HCT116 (cell line): ENCODE data around the gene LEAP2. TPM values are rescaled to one million over a fixed set of nuclear protein-coding genes. Genes with fewer than 3 reads are reported as not detected.

Source experiments
- ATAC-seq: fragments of 200-7000 bp; cut with Tn5 transposase; 2 replicates; pipeline ENCODE4 v1.9.1; 2020; ENCODE audit warnings: mild to moderate bottlenecking, moderate library complexity
- BruUV-seq: library from RNA; stranded (reverse); fragments of 400-500 nt; replicated peaks from 2 replicates; lab custom pipeline; 2021; lab: Mats Ljungman, UMichigan
- CTCF ChIA-PET: fragments of 300-600 bp; sonication (Branson Sonifier 250); formaldehyde crosslinking; loops from one replicate; lab custom pipeline; 2021; ENCODE audit warnings: antibody characterized with exemption; lab: Charles Lee
- POLR2A ChIA-PET: fragments of 300-600, 350-600 bp; sonication (Branson Sonifier 250); formaldehyde crosslinking; loops from one replicate; lab custom pipeline; 2021; ENCODE audit warnings: antibody characterized with exemption; lab: Charles Lee
- RAD21 ChIA-PET, 2 experiments: fragments of 300-600 bp; sonication (Branson Sonifier 250); formaldehyde crosslinking; loops; one replicate each; lab custom pipeline; 2023; ENCODE audit warnings: low total read pairs in 2 of 2; ENCODE audit not compliant: uncharacterized antibody in 2 of 2, unreplicated experiment in 2 of 2, low non-redundant PET in 1 of 2; lab: Charles Lee
- DNase-seq: peaks from one replicate; pipeline ENCODE4 v3.0.0-alpha.2; 2010; ENCODE audit warnings: low read depth, low spot score
- H2AFZ ChIP-seq: fragments of 200-600 bp; shearing (Covaris generic), sonication (generic); 2 replicates; pipeline ENCODE4 v1.6.1; 2017; ENCODE audit warnings: low read depth, mixed run types, mixed read lengths, antibody characterized with exemption, low read length; ENCODE audit not compliant: poor library complexity, severe bottlenecking
- H3K27ac ChIP-seq: 2 replicates; pipeline ENCODE4 v1.5.1; 2012; ENCODE audit warnings: low read depth, low read length
- H3K27me3 ChIP-seq: fragments of 200-600 bp; sonication (generic); 2 replicates; pipeline ENCODE4 v1.6.1; 2016; ENCODE audit warnings: mixed run types, low read length, mixed read lengths; ENCODE audit not compliant: insufficient read depth
- H3K36me3 ChIP-seq, 2 experiments: fragments of 200-500 bp in 1 of 2; fragments of 200-600 bp in 1 of 2; sonication (Bioruptor generic) in 1 of 2; sonication (generic) in 1 of 2; 2 replicates each; pipeline versions ENCODE4 v1.5.1 to v1.6.1; 2014 to 2016; ENCODE audit warnings: low read length in 2 of 2, inconsistent platforms in 1 of 2, mixed read lengths in 1 of 2, mixed run types in 1 of 2; ENCODE audit not compliant: insufficient read depth in 2 of 2, control insufficient read depth in 1 of 2
- H3K4me1 ChIP-seq, 2 experiments: fragments of 200-600 bp in 1 of 2; sonication (generic) in 1 of 2; 2 replicates each; pipeline versions ENCODE4 v1.5.1 to v1.6.1; 2012 to 2017; ENCODE audit warnings: low read length in 2 of 2, inconsistent platforms in 1 of 2, mild to moderate bottlenecking in 1 of 2, mixed read lengths in 1 of 2, mixed run types in 1 of 2, moderate library complexity in 1 of 2; ENCODE audit not compliant: insufficient read depth in 2 of 2, control insufficient read depth in 1 of 2
- H3K4me2 ChIP-seq: fragments of 200-600 bp; sonication (generic); 2 replicates; pipeline ENCODE4 v1.6.1; 2017; ENCODE audit warnings: mixed run types, low read length, mixed read lengths
- H3K4me3 ChIP-seq, 2 experiments: fragments of 200-600 bp in 1 of 2; sonication (generic) in 1 of 2; replicated peaks in 1 of 2; 2 replicates each; pipeline ENCODE4 v1.5.1; 2011 to 2016; ENCODE audit warnings: low read length in 2 of 2, control low read depth in 1 of 2, low read depth in 1 of 2, mild to moderate bottlenecking in 1 of 2, mixed read lengths in 1 of 2, mixed run types in 1 of 2
- H3K79me2 ChIP-seq: fragments of 200-600 bp; sonication (generic); 2 replicates; pipeline ENCODE4 v1.6.1; 2017; ENCODE audit warnings: mild to moderate bottlenecking, mixed run types, low read length, moderate library complexity, mixed read lengths; ENCODE audit not compliant: insufficient read depth
- H3K9ac ChIP-seq: fragments of 200-600 bp; sonication (generic); 2 replicates; pipeline ENCODE4 v1.6.1; 2016; ENCODE audit warnings: low read length, mixed read lengths
- H3K9me2 ChIP-seq: fragments of 200-600 bp; sonication (generic), shearing (Covaris generic); 2 replicates; pipeline ENCODE4 v1.6.1; 2017; ENCODE audit warnings: mixed run types, mild to moderate bottlenecking, moderate library complexity; ENCODE audit not compliant: insufficient read depth
- H3K9me3 ChIP-seq, 2 experiments: fragments of 200-500 bp in 1 of 2; fragments of 200-600 bp in 1 of 2; sonication (Bioruptor generic) in 1 of 2; sonication (generic) in 1 of 2; 2 replicates each; pipeline ENCODE4 v1.6.1; 2014 to 2017; ENCODE audit warnings: low read length in 2 of 2, mixed read lengths in 2 of 2, inconsistent platforms in 1 of 2, low read depth in 1 of 2, mild to moderate bottlenecking in 1 of 2, mixed run types in 1 of 2, moderate library complexity in 1 of 2; ENCODE audit not compliant: control insufficient read depth in 1 of 2, insufficient read depth in 1 of 2
- H4K20me1 ChIP-seq: fragments of 200-600 bp; sonication (generic), shearing (Covaris generic); 2 replicates; pipeline ENCODE4 v1.6.1; 2017; ENCODE audit warnings: mixed run types, mild to moderate bottlenecking, moderate library complexity; ENCODE audit not compliant: insufficient read depth
- CEBPB ChIP-seq: IDR thresholded peaks from 2 replicates; pipeline ENCODE4 v1.6.1; 2012; ENCODE audit warnings: low read depth
- EZH2 ChIP-seq: fragments of 200-600 bp; sonication (generic); IDR thresholded peaks from 2 replicates; pipeline ENCODE4 v1.6.1; 2017; ENCODE audit warnings: antibody characterized with exemption, mixed run types
- JUND ChIP-seq: IDR thresholded peaks from 2 replicates; pipeline ENCODE4 v1.6.1; 2012
- POLR2A ChIP-seq: IDR thresholded peaks from 2 replicates; pipeline ENCODE4 v1.7.0; 2011; ENCODE audit warnings: borderline replicate concordance; ENCODE audit not compliant: insufficient read depth, insufficient read length; ENCODE audit errors: extremely low read depth
- POLR2AphosphoS5 ChIP-seq: IDR thresholded peaks from 2 replicates; pipeline ENCODE4 v1.6.1; 2011; ENCODE audit warnings: mild to moderate bottlenecking, low read depth, low read length, moderate library complexity
- RAD21 ChIP-seq: IDR thresholded peaks from 2 replicates; pipeline ENCODE4 v1.6.1; 2012; ENCODE audit warnings: low read depth, mild to moderate bottlenecking
- SIN3A ChIP-seq: IDR thresholded peaks from 2 replicates; pipeline ENCODE4 v1.6.1; 2012; ENCODE audit warnings: low read depth
- SP1 ChIP-seq: IDR thresholded peaks from 2 replicates; pipeline ENCODE4 v1.6.1; 2012; ENCODE audit warnings: low read depth
- YY1 ChIP-seq: IDR thresholded peaks from 2 replicates; pipeline ENCODE4 v1.6.1; 2011; ENCODE audit warnings: low read length, low read depth, moderate library complexity, mild to moderate bottlenecking; ENCODE audit not compliant: insufficient replicate concordance; ENCODE audit errors: extremely low read depth
- intact Hi-C: fragments of 100-400 bp; cut with micrococcal nuclease; formaldehyde crosslinking; loops from 2 replicates; pipeline ENCODE4 v1.10.0; 2022
- total RNA-seq: library from RNA; stranded (reverse); gene quantifications from one replicate; pipeline ENCODE4 v1.2.1, GENCODE V29; 2021; ENCODE audit not compliant: unreplicated experiment
- TF ChIP-seq, protein P1 (sequence below): IDR thresholded peaks from 2 replicates; pipeline ENCODE4 v1.6.1; 2012; ENCODE audit warnings: low read depth
- TF ChIP-seq, protein P2 (sequence below): IDR thresholded peaks from 2 replicates; pipeline ENCODE4 v1.6.1; 2012
- TF ChIP-seq, protein P3 (sequence below), 3 experiments: fragments of 200-600 bp in 1 of 3; sonication (generic) in 1 of 3; IDR thresholded peaks in 2 of 3; conservative IDR thresholded peaks in 1 of 3; 2 replicates each; pipeline ENCODE4 v1.5.1; 2012 to 2017; ENCODE audit warnings: low read depth in 2 of 3, low read length in 2 of 3, antibody characterized with exemption in 1 of 3, borderline replicate concordance in 1 of 3, control low read depth in 1 of 3, mild to moderate bottlenecking in 1 of 3, mixed read lengths in 1 of 3, mixed run types in 1 of 3, moderate library complexity in 1 of 3; ENCODE audit not compliant: insufficient read depth in 1 of 3
- TF ChIP-seq, protein P4 (sequence below): IDR thresholded peaks from 2 replicates; pipeline ENCODE4 v1.6.1; 2011; ENCODE audit warnings: mild to moderate bottlenecking, low read length, moderate library complexity; ENCODE audit not compliant: insufficient replicate concordance; ENCODE audit errors: extremely low read depth
- TF ChIP-seq, protein P5 (sequence below): IDR thresholded peaks from 2 replicates; pipeline ENCODE4 v1.6.1; 2012

LEAP2 gene
- total RNA-seq, 1 experiment from 2014 or later: 1.2 TPM

DNA sequence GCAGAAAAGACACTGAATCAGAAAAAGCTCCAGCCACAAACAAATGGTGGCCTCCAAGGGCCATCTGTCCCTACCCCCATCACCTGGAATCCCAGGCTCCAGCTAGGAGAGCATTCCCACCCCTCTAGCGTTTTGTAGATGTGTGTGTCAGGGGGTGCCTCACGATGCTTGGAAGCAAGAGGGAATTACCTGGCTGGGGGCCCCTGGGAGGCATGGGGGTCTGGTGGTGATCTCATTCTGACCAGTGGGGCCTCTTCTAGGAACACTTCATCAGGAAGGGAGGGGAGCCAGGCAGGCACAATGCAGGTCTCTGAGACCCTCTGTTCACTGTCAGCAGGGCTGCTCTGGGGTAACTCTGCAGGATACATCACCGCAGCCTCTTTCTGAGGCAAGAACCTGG is 49.0 kb upstream of the LEAP2 start (continued):
- TF ChIP-seq, protein P1, sequence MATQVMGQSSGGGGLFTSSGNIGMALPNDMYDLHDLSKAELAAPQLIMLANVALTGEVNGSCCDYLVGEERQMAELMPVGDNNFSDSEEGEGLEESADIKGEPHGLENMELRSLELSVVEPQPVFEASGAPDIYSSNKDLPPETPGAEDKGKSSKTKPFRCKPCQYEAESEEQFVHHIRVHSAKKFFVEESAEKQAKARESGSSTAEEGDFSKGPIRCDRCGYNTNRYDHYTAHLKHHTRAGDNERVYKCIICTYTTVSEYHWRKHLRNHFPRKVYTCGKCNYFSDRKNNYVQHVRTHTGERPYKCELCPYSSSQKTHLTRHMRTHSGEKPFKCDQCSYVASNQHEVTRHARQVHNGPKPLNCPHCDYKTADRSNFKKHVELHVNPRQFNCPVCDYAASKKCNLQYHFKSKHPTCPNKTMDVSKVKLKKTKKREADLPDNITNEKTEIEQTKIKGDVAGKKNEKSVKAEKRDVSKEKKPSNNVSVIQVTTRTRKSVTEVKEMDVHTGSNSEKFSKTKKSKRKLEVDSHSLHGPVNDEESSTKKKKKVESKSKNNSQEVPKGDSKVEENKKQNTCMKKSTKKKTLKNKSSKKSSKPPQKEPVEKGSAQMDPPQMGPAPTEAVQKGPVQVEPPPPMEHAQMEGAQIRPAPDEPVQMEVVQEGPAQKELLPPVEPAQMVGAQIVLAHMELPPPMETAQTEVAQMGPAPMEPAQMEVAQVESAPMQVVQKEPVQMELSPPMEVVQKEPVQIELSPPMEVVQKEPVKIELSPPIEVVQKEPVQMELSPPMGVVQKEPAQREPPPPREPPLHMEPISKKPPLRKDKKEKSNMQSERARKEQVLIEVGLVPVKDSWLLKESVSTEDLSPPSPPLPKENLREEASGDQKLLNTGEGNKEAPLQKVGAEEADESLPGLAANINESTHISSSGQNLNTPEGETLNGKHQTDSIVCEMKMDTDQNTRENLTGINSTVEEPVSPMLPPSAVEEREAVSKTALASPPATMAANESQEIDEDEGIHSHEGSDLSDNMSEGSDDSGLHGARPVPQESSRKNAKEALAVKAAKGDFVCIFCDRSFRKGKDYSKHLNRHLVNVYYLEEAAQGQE: no peak
- no peak for TF ChIP-seq POLR2A

DNA sequence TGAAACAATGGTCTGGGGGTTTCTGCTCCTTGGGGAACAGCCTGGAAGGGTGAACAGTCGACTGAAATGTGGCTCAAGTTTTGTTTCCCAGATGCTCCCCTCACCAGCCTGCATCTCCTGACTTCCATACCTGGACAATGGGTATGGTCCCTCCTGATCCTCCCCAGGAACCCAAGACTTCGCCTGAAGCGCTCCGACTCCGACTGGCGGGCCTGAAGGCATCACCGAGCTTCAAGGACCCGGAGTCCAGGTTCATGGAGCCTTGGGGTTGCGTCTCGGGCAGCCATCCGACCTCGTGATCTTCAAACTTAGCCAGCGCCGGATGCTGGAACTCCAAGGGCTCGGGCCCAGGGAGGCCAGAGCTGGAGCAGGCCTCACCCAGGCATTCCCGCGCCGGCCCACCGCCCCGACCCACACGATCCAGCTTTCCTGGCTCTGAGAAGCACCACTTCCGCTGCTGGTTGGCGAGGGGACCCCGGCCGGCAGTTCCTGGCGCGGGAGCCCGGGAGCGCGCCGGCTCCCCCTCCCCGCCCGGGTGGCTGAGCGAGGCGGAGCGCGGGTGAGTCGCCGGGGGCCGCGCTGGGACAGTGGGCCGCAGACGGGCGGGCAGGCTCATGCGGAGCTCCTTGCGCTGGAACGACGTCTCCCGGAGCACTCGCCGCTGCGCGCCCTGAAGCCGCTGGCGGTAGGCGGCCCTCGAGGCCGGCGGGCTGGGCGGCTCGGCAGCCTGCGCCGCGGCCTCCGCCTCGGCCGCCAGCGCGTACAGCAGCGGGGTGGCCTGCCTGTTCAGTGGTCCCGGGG is 48.2 kb upstream of the LEAP2 start:
- Histone ChIP-seq H3K79me2 (peaks cover 6% of the 10 kb centered on the region; the same call in 1 of the 2 replicates), H3K9ac (no peak overlapping the region), H4K20me1 (no peaks in the 10 kb centered on the region), H3K36me3 (no peaks in the 10 kb centered on the region), H3K4me2 (no peak overlapping the region), H3K4me3 (no peak overlapping the region), H3K4me1 (peaks cover 7 to 17% of the 10 kb centered on the region in 2 experiments; a peak in 3 of 4 replicates), H3K9me2 (no peaks in the 10 kb centered on the region), H3K27me3 (no peaks in the 10 kb centered on the region), H2AFZ (no peak overlapping the region), H3K27ac (no peak overlapping the region), H3K9me3 (no peaks in the 10 kb centered on the region)
- BruUV-seq: no TSS peak
- intact Hi-C loops: no loop called here
- RAD21 ChIA-PET: no interaction called here
- DNase-seq (no peak), ATAC-seq (no peak)
- POLR2A ChIA-PET: no interaction called here
- CTCF ChIA-PET: no interaction called here
- no peak for TF ChIP-seq CEBPB
- TF ChIP-seq SP1: no peak
- TF ChIP-seq, protein P2, sequence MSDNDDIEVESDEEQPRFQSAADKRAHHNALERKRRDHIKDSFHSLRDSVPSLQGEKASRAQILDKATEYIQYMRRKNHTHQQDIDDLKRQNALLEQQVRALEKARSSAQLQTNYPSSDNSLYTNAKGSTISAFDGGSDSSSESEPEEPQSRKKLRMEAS: no peak
- TF ChIP-seq RAD21: no peak
- TF ChIP-seq POLR2AphosphoS5: no peak
- no peak for TF ChIP-seq SIN3A
- no peak for TF ChIP-seq EZH2
- TF ChIP-seq, protein P3, sequence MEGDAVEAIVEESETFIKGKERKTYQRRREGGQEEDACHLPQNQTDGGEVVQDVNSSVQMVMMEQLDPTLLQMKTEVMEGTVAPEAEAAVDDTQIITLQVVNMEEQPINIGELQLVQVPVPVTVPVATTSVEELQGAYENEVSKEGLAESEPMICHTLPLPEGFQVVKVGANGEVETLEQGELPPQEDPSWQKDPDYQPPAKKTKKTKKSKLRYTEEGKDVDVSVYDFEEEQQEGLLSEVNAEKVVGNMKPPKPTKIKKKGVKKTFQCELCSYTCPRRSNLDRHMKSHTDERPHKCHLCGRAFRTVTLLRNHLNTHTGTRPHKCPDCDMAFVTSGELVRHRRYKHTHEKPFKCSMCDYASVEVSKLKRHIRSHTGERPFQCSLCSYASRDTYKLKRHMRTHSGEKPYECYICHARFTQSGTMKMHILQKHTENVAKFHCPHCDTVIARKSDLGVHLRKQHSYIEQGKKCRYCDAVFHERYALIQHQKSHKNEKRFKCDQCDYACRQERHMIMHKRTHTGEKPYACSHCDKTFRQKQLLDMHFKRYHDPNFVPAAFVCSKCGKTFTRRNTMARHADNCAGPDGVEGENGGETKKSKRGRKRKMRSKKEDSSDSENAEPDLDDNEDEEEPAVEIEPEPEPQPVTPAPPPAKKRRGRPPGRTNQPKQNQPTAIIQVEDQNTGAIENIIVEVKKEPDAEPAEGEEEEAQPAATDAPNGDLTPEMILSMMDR (IDR thresholded peaks at IDR 0.05 in 2 of 3, conservative IDR thresholded peaks at IDR 0.05 in 1 of 3; ENCODE audit: borderline replicate concordance in 1 of 3, insufficient read depth in 1 of 3, low read depth in 2 of 3, low read length in 2 of 3): no peak
- TF ChIP-seq JUND: no peak
- TF ChIP-seq, protein P4, sequence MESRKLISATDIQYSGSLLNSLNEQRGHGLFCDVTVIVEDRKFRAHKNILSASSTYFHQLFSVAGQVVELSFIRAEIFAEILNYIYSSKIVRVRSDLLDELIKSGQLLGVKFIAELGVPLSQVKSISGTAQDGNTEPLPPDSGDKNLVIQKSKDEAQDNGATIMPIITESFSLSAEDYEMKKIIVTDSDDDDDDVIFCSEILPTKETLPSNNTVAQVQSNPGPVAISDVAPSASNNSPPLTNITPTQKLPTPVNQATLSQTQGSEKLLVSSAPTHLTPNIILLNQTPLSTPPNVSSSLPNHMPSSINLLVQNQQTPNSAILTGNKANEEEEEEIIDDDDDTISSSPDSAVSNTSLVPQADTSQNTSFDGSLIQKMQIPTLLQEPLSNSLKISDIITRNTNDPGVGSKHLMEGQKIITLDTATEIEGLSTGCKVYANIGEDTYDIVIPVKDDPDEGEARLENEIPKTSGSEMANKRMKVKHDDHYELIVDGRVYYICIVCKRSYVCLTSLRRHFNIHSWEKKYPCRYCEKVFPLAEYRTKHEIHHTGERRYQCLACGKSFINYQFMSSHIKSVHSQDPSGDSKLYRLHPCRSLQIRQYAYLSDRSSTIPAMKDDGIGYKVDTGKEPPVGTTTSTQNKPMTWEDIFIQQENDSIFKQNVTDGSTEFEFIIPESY: no peak
- no peak for TF ChIP-seq POLR2A
- TF ChIP-seq, protein P5, sequence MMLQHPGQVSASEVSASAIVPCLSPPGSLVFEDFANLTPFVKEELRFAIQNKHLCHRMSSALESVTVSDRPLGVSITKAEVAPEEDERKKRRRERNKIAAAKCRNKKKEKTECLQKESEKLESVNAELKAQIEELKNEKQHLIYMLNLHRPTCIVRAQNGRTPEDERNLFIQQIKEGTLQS: no peak
- TF ChIP-seq YY1: no peak
